Nucleus accumbens (tissue), 56 donors: Measurements from ENCODE around the gene ASB8.
"Not testable (repeated sequence)": the region's sequence is repeated elsewhere in the genome, so short reads cannot be mapped to it uniquely, and the experiment has no call there.

Experiments
- DNase-seq, 56 donors: peaks; one replicate each; lab custom pipeline; 2025; lab: John Stamatoyannopoulos, UW

ASB8 gene

GRCh38 chr12:48183876-48184548, 26.7 kb upstream of the ASB8 start:
- DNase-seq: peak in 10 of 56 donors; percentile 13 to 53 (median 38)

- DNase-seq: peak in 55 of 56 donors; percentile 32 to 91 (median 73)
These were observed 26.0 kb upstream of the ASB8 start, which contains the start of gene CCDC184 for GRCh38 chr12:48183091-48183875. Gene CCDC184, plus strand, starts transcription at chr12:48183644. Its CDS starts 479 bp downstream, at chr12:48184123.

DNA sequence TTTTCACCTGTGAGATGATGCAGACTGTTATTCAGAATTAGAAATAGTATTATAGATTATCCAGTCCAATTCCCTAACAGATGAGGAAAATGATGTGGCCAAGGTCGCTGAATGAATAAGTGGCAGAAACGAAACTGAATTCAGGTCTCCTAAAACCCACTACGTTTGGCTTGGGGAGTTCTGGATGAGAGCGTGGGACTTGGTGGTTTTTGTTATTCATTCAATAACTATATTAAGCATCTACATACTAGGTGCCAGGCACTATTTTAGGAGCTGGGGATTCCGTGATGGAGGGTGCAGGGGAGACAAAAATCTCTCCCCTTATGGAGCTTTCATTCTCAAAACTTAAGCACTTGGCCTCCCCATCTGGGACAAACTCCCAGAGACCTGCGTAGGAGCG, 25.3 kb upstream of the ASB8 start:
- DNase-seq: no peak

- DNase-seq: no peak
These were observed 23.7 kb upstream of the ASB8 start for GRCh38 chr12:48180857-48181495.

DNA sequence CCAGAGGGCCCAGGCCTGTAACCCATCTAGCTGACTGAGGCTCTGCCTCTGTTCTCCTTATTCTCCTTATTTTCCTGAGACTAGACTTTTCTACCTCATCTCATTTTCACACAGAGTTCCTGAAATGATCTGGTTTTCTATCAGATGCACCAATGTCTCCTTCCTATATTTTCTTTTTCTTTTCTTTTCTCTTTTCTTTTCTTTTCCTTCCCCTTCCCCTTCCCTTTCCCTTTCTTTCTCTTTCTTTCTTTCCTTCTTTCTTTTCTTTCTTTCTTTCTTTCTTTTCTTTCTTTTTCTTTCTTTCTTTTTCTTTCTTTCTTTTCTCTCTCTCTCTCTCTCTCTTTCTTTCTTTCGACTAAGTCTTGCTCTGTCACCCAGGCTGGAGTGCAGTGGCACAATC, 23.1 kb upstream of the ASB8 start:
- DNase-seq: no peak

GRCh38 chr12:48179466-48179865, 22.2 kb upstream of the ASB8 start:
- no peak for DNase-seq

DNA sequence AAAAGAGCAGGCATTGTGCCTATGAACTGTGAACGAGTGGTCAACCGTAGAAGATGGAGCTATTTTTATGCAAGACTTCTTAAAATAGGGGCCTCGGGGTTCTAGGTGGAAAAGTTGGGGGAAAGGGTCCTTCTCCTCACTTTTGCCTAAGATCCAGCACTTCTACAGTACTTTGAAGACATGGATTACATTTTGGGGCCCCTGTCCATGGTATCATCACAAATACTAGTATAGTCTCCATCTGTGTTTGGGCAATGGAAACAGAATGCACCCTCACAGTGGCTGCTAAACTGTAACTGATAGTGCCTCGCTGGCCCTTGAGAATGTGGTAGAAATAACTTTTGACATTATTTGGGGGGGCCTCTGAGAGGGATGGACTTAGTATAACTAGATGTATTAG, 20.7 kb upstream of the ASB8 start:
- DNase-seq: no peak

- no peak for DNase-seq
These were observed 19.1 kb upstream of the ASB8 start for GRCh38 chr12:48176417-48176751.

DNA sequence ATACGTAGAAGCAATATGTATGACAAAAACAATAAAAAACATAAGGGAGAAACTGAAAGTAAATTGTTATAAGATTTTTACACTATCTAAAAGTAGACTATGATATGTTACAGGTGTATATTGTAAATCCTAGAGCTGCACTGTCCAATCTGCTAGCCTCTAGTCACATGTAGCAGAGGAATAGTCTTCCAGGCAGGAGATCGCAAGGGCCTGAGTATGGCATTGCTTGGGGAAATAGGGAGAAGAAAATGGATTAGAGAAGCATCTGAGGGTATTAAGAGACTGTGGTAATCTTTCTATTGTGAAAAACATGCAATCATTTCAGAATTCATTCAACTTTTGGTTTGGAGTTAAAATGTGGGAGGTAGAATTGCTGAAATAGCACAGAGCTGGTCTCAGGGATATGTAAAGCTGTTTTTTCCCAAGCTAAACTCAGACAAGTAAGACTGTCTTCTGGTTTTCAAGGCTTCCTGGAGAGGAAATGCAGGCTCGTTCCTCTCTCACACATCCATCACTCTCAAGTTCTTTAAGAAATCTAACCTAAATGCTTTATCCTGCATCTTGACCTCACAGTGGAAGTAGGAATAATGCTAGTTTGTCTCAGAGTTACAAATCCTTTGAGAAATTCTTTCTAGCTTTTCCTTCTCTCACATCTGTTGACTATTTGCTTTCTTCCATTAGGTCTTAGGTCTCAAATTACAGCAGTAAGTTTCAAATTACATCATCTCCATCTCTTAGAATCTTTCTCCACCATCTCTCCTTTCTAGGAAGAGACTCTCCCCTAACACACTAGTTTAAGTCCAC, 18.5 kb upstream of the ASB8 start:
- DNase-seq: no peak

DNA sequence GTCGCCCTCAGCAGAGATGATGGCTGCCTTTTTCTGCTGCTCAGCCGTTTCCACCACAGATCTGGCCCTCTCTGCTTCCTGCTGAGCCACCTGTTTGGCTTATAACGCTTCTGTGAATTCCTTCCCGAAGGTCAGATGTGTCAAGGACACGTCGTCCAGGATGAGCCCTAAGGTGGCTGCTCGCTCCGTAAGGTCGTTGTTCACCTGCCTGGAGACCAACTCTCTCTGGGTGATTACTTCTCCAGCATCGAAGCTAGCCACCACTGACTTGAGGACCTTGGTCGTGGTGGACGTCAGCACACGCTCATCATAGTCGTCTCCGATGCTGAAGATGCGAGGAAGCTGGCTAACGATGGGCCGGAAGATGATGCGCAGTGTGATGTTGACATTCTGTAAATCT, 11.7 kb upstream of the ASB8 start:
- no peak for DNase-seq

- peak in 4 of 56 donors; percentile 5 to 32 (median 18) for DNase-seq
These were observed 8.0 kb upstream of the ASB8 start for GRCh38 chr12:48165089-48165981.

DNA sequence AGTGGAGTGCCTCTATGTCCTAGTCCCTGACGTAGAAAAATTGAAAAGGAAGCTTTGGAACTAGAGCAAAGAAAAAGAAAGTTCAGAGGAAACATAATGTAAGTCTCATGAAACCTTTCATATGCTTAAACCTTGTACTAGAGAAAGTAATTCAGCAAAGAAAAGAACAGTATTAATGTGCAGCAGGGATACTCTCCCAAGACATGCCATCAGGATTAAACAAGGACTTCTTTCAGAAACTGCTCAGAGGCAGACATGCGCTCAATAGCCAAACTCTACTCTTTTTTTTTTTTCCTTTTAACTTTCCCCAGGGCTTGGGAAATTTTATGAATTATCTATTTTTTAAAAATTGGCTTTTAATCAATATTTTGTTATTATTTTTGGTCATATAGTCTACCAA, 7.1 kb upstream of the ASB8 start:
- DNase-seq: no peak

GRCh38 chr12:48163150-48163747, 5.9 kb upstream of the ASB8 start:
- no peak for DNase-seq

DNA sequence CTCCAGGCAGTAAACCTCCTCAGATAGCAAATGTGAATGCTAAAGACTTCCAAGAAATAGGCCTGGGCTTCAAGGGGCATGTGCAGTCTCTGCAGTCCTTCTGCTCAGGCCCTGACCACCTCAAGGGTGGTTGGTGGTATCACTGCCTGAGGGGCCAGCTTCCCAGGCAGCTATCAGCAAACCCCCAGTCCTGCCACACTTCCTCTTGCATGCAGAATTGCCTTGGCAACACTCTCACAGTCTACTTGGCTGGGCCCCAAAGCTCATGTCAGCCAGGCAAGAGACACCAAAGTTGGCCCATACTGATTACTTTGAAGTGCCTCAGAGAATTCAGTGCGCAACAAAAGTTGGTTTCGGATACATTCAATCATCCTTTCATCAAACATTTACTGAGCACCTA, 3.5 kb upstream of the ASB8 start:
- peak in 27 of 56 donors; percentile 2 to 73 (median 15) for DNase-seq

- DNase-seq: no peak
These were observed 2.7 kb upstream of the ASB8 start for GRCh38 chr12:48160046-48160445.

- no peak for DNase-seq
These were observed 615 bp upstream of the ASB8 start for GRCh38 chr12:48157889-48158370.

GRCh38 chr12:48156652-48157017, 680 bp downstream of the ASB8 start:
- DNase-seq: no peak

GRCh38 chr12:48155786-48156185, 1.5 kb downstream of the ASB8 start:
- DNase-seq: not testable (repeated sequence)

GRCh38 chr12:48151103-48151771, 6.1 kb downstream of the ASB8 start:
- no peak for DNase-seq
